ENCODE results near the gene TPCN1.

Gene TPCN1

GRCh38 chr12:113236539-113237399 is 15.5 kb downstream of the TPCN1 start:
- Histone ChIP-seq H3K4me3 (ENCODE audit: low read length) (no peak overlapping the region), H3K4me1 (ENCODE audit: insufficient read depth, low read length) (peaks cover 21% of the 10 kb centered on the region), H3K9ac (ENCODE audit: low read depth, low read length) (no peak overlapping the region), H3K27me3 (ENCODE audit: insufficient read depth, low read length) (no peaks in the 10 kb centered on the region), H3K9me3 (ENCODE audit: insufficient read depth, low read depth, low read length) (no peaks in the 10 kb centered on the region), H3K36me3 (ENCODE audit: insufficient read depth, low read length) (peaks cover 9% of the 10 kb centered on the region; the same call in 1 of the 2 replicates), H3K27ac (ENCODE audit: low read depth, low read length) (no peak overlapping the region)
- WGBS: 89% methylated on average over 5 of the region's 5 CpGs

GRCh38 chr12:113237748-113238147 is 16.5 kb downstream of the TPCN1 start:
- Histone ChIP-seq H3K27me3 (ENCODE audit: insufficient read depth, low read length) (no peaks in the 10 kb centered on the region), H3K4me3 (ENCODE audit: low read length) (no peak overlapping the region), H3K36me3 (ENCODE audit: insufficient read depth, low read length) (peaks cover 10% of the 10 kb centered on the region; the same call in 1 of the 2 replicates), H3K4me1 (ENCODE audit: insufficient read depth, low read length) (peaks cover 11% of the 10 kb centered on the region), H3K9ac (ENCODE audit: low read depth, low read length) (no peak overlapping the region), H3K27ac (ENCODE audit: low read depth, low read length) (no peak overlapping the region), H3K9me3 (ENCODE audit: insufficient read depth, low read depth, low read length) (no peaks in the 10 kb centered on the region)
- WGBS: 89% methylated on average over 4 of the region's 4 CpGs

- 86% methylated on average over 3 of the region's 3 CpGs for WGBS
- H3K4me1 ChIP-seq (ENCODE audit: insufficient read depth, low read length): peaks cover 6% of the 10 kb centered on the region
- no peaks in the 10 kb centered on the region for H3K9me3 ChIP-seq (ENCODE audit: insufficient read depth, low read depth, low read length)
These were observed 17.0 kb downstream of the TPCN1 start for GRCh38 chr12:113238309-113238708.

GRCh38 chr12:113239288-113239771 is 18.1 kb downstream of the TPCN1 start:
- peaks cover 11% of the 10 kb centered on the region; the same call in 1 of the 2 replicates for H3K36me3 ChIP-seq (ENCODE audit: insufficient read depth, low read length)
- no peaks in the 10 kb centered on the region for H3K9me3 ChIP-seq (ENCODE audit: insufficient read depth, low read depth, low read length)
- H3K9ac ChIP-seq (ENCODE audit: low read depth, low read length): no peak overlapping the region
- WGBS: 92% methylated on average over 3 of the region's 3 CpGs
- no peak overlapping the region for H3K27ac ChIP-seq (ENCODE audit: low read depth, low read length)
- no peak overlapping the region for H3K4me3 ChIP-seq (ENCODE audit: low read length)
- H3K4me1 ChIP-seq (ENCODE audit: insufficient read depth, low read length): 0 out of 2 replicates have a peak, but pooled peaks cover 3% of the 10 kb centered on the region
- H3K27me3 ChIP-seq (ENCODE audit: insufficient read depth, low read length): no peaks in the 10 kb centered on the region

More at GRCh38 chr12:113238309-113238708, 17.0 kb downstream of the TPCN1 start:
- Histone ChIP-seq H3K27ac (ENCODE audit: low read depth, low read length) (no peak overlapping the region), H3K9ac (ENCODE audit: low read depth, low read length) (no peak overlapping the region), H3K27me3 (ENCODE audit: insufficient read depth, low read length) (no peaks in the 10 kb centered on the region), H3K36me3 (ENCODE audit: insufficient read depth, low read length) (peaks cover 11% of the 10 kb centered on the region; the same call in 1 of the 2 replicates), H3K4me3 (ENCODE audit: low read length) (no peak overlapping the region)

- Histone ChIP-seq H3K9me3 (ENCODE audit: insufficient read depth, low read depth, low read length) (no peaks in the 10 kb centered on the region), H3K27ac (ENCODE audit: low read depth, low read length) (no peak overlapping the region), H3K27me3 (ENCODE audit: insufficient read depth, low read length) (no peaks in the 10 kb centered on the region), H3K4me1 (ENCODE audit: insufficient read depth, low read length) (peaks cover 8% of the 10 kb centered on the region; the same call in 1 of the 2 replicates), H3K36me3 (ENCODE audit: insufficient read depth, low read length) (peaks cover 11% of the 10 kb centered on the region; the same call in 1 of the 2 replicates), H3K9ac (ENCODE audit: low read depth, low read length) (no peak overlapping the region), H3K4me3 (ENCODE audit: low read length) (no peak overlapping the region)
- WGBS: 91% methylated on average over 12 of the region's 12 CpGs
These were observed 18.6 kb downstream of the TPCN1 start for GRCh38 chr12:113239811-113240331.

- Histone ChIP-seq H3K27ac (ENCODE audit: low read depth, low read length) (no peak overlapping the region), H3K4me3 (ENCODE audit: low read length) (no peak overlapping the region), H3K36me3 (ENCODE audit: insufficient read depth, low read length) (peaks cover 11% of the 10 kb centered on the region; the same call in 1 of the 2 replicates), H3K9me3 (ENCODE audit: insufficient read depth, low read depth, low read length) (no peaks in the 10 kb centered on the region), H3K9ac (ENCODE audit: low read depth, low read length) (no peak overlapping the region), H3K27me3 (ENCODE audit: insufficient read depth, low read length) (no peaks in the 10 kb centered on the region), H3K4me1 (ENCODE audit: insufficient read depth, low read length) (peaks cover 8% of the 10 kb centered on the region; the same call in 1 of the 2 replicates)
- WGBS: 97% methylated on average over 3 of the region's 3 CpGs
These were observed 19.1 kb downstream of the TPCN1 start for GRCh38 chr12:113240395-113240794.

GRCh38 chr12:113241191-113242025 is 20.1 kb downstream of the TPCN1 start:
- Histone ChIP-seq H3K4me1 (ENCODE audit: insufficient read depth, low read length) (peaks cover 14% of the 10 kb centered on the region), H3K27me3 (ENCODE audit: insufficient read depth, low read length) (no peaks in the 10 kb centered on the region), H3K9me3 (ENCODE audit: insufficient read depth, low read depth, low read length) (no peaks in the 10 kb centered on the region), H3K4me3 (ENCODE audit: low read length) (no peak overlapping the region), H3K36me3 (ENCODE audit: insufficient read depth, low read length) (peaks cover 11% of the 10 kb centered on the region; the same call in 1 of the 2 replicates), H3K27ac (ENCODE audit: low read depth, low read length) (no peak overlapping the region), H3K9ac (ENCODE audit: low read depth, low read length) (no peak overlapping the region; the same call in 1 of the 2 replicates)
- 93% methylated on average over 14 of the region's 14 CpGs for WGBS

GRCh38 chr12:113242026-113242418 is 20.8 kb downstream of the TPCN1 start:
- H3K27me3 ChIP-seq (ENCODE audit: insufficient read depth, low read length): no peaks in the 10 kb centered on the region
- no peak overlapping the region for H3K4me3 ChIP-seq (ENCODE audit: low read length)
- 94% methylated on average over 11 of the region's 11 CpGs for WGBS
- peaks cover 11% of the 10 kb centered on the region; the same call in 1 of the 2 replicates for H3K36me3 ChIP-seq (ENCODE audit: insufficient read depth, low read length)
- no peak overlapping the region for H3K9ac ChIP-seq (ENCODE audit: low read depth, low read length)
- peaks cover 20% of the 10 kb centered on the region for H3K4me1 ChIP-seq (ENCODE audit: insufficient read depth, low read length)
- H3K27ac ChIP-seq (ENCODE audit: low read depth, low read length): no peak overlapping the region
- no peaks in the 10 kb centered on the region for H3K9me3 ChIP-seq (ENCODE audit: insufficient read depth, low read depth, low read length)

GRCh38 chr12:113242560-113242959 is 21.3 kb downstream of the TPCN1 start:
- no peaks in the 10 kb centered on the region for H3K27me3 ChIP-seq (ENCODE audit: insufficient read depth, low read length)
- peaks cover 11% of the 10 kb centered on the region; the same call in 1 of the 2 replicates for H3K36me3 ChIP-seq (ENCODE audit: insufficient read depth, low read length)
- no peak overlapping the region for H3K4me3 ChIP-seq (ENCODE audit: low read length)
- H3K4me1 ChIP-seq (ENCODE audit: insufficient read depth, low read length): peaks cover 25% of the 10 kb centered on the region
- H3K9ac ChIP-seq (ENCODE audit: low read depth, low read length): no peak overlapping the region
- H3K9me3 ChIP-seq (ENCODE audit: insufficient read depth, low read depth, low read length): no peaks in the 10 kb centered on the region
- H3K27ac ChIP-seq (ENCODE audit: low read depth, low read length): no peak overlapping the region
- WGBS: 91% methylated on average over 8 of the region's 8 CpGs

- Histone ChIP-seq H3K27ac (ENCODE audit: low read depth, low read length) (0 out of 2 replicates have a peak overlapping the region, but pooled peaks have one; percentile 36), H3K9me3 (ENCODE audit: insufficient read depth, low read depth, low read length) (no peaks in the 10 kb centered on the region), H3K4me1 (ENCODE audit: insufficient read depth, low read length) (peaks cover 27% of the 10 kb centered on the region), H3K36me3 (ENCODE audit: insufficient read depth, low read length) (peaks cover 8% of the 10 kb centered on the region; the same call in 1 of the 2 replicates), H3K9ac (ENCODE audit: low read depth, low read length) (no peak overlapping the region), H3K27me3 (ENCODE audit: insufficient read depth, low read length) (no peaks in the 10 kb centered on the region), H3K4me3 (ENCODE audit: low read length) (no peak overlapping the region)
- 90% methylated on average over 5 of the region's 5 CpGs for WGBS
These were observed 22.8 kb downstream of the TPCN1 start for GRCh38 chr12:113244047-113244460.

Measured in HUES64 (cell line).